Thyroid gland (tissue), 4 donors: ENCODE results near the gene TRIM26.

Experiments
- POLR2A ChIP-seq, 2 donors: fragments of 450-650 bp; IDR thresholded peaks; one replicate each; pipeline ENCODE4 v1.6.1; 2017; ENCODE audit warnings: antibody characterized with exemption in 2 of 2, mild to moderate bottlenecking in 2 of 2, moderate library complexity in 1 of 2
- TF ChIP-seq, protein P1 (sequence below), 6 experiments: fragments of 200-600 bp in 3 of 6; fragments of 450-650 bp in 3 of 6; sonication (generic) in 3 of 6; IDR thresholded peaks; one replicate each; pipeline ENCODE4 v1.5.1; 2016 to 2019; ENCODE audit warnings: antibody characterized with exemption in 6 of 6, mild to moderate bottlenecking in 2 of 6, inconsistent platforms in 1 of 6, moderate library complexity in 1 of 6

DNA sequence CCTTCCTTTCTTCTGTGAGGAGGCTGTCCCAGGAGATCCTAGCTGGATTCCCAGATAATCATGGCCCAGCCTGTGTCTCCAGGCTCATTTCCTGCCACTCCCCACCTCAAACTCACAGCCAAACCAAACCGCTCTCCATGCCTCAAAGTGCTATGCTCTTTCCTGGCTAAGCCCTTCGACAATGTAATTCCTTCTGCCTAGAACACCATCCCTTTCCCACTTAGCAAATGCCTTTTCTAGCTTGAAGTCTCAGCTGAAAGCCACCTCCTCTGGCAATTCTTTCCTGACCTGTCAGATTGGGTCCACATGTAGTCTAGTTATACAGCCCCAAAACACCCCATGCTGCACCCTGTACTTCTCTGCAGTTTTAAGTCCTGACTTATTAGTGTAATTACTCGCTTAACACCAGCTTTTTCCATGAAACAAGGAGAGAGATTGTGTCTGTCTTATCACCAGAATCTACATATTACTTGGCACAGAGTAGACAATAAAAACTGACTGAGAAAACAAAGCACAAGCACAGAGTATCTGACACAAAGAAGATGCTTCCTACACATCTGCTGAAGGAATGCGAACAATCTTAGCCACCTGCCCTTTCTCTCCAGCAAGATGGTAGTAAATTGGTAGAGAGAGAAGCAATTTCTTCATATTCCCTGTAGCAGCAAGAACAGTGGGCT is 5.4 kb downstream of the TRIM26 start:
- no peak for TF ChIP-seq POLR2A (IDR thresholded peaks at IDR 0.05)
- TF ChIP-seq, protein P1, sequence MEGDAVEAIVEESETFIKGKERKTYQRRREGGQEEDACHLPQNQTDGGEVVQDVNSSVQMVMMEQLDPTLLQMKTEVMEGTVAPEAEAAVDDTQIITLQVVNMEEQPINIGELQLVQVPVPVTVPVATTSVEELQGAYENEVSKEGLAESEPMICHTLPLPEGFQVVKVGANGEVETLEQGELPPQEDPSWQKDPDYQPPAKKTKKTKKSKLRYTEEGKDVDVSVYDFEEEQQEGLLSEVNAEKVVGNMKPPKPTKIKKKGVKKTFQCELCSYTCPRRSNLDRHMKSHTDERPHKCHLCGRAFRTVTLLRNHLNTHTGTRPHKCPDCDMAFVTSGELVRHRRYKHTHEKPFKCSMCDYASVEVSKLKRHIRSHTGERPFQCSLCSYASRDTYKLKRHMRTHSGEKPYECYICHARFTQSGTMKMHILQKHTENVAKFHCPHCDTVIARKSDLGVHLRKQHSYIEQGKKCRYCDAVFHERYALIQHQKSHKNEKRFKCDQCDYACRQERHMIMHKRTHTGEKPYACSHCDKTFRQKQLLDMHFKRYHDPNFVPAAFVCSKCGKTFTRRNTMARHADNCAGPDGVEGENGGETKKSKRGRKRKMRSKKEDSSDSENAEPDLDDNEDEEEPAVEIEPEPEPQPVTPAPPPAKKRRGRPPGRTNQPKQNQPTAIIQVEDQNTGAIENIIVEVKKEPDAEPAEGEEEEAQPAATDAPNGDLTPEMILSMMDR (IDR thresholded peaks at IDR 0.05), result no peak
